ENCODE measurements around the gene ZNF500. TPM values are rescaled to one million over a fixed set of nuclear protein-coding genes. Genes with fewer than 3 reads are reported as not detected.

The ZNF500 gene
- total RNA-seq, 2 experiments from 2014 or later, result 10.9 to 12.8 TPM

DNA sequence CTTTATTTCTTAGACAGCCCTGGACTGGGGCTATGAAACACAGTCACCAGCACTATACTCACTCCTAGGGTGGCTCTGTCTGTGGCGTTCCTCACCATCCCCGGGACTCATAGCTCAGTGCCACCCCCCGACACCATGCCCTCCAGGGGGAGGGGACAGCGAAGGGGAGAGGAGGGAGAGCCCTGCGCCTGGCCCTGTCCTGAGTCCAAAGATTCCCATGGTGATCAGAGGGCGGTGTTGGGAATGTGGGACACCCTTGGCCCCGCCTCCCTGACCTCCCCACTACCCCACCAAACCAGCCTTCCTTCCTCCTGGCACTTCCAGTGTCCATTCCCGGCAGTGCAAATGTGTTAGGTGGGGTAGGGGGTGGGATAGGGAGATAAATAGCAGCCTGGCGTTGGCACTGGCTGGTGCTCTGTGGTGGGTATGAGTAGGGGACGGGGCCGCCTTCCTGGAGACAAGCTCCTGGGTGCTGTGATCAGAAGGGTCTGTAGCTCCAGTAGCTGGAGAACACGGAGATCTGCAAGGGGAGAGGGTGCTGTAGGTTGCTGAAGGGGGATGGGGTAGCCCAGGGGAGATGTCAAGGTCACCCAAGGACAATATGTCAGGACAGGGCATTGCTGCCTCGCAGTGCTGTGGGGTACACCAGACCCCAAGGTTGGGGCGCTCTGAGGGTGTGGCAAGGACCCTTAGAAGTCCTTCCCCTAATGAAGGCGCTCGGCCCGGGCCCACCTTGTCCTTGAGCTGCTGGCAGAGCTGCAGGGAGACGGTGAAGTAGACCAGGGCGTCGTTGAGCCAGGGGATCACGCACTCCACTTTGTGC, 30.2 kb upstream of the ZNF500 start:
- Mint-ChIP-seq H3K9me3 (no peaks in the 10 kb centered on the region), H3K36me3 (ENCODE audit: low read depth) (no peaks in the 10 kb centered on the region), H3K27ac (no peak overlapping the region), H3K4me3 (no peak overlapping the region), H3K27me3 (no peaks in the 10 kb centered on the region), H3K4me1 (ENCODE audit: low read depth) (peaks cover 6% of the 10 kb centered on the region)
- ATAC-seq, result no peak
- ChIA-PET POLR2A (no interaction called here), CTCF (no interaction called here)
- TF ChIP-seq, protein P1, sequence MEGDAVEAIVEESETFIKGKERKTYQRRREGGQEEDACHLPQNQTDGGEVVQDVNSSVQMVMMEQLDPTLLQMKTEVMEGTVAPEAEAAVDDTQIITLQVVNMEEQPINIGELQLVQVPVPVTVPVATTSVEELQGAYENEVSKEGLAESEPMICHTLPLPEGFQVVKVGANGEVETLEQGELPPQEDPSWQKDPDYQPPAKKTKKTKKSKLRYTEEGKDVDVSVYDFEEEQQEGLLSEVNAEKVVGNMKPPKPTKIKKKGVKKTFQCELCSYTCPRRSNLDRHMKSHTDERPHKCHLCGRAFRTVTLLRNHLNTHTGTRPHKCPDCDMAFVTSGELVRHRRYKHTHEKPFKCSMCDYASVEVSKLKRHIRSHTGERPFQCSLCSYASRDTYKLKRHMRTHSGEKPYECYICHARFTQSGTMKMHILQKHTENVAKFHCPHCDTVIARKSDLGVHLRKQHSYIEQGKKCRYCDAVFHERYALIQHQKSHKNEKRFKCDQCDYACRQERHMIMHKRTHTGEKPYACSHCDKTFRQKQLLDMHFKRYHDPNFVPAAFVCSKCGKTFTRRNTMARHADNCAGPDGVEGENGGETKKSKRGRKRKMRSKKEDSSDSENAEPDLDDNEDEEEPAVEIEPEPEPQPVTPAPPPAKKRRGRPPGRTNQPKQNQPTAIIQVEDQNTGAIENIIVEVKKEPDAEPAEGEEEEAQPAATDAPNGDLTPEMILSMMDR (IDR thresholded peaks at IDR 0.05), result no peak
- DNase-seq, result no peak
- intact Hi-C loops (cut with micrococcal nuclease), result no loop called here

DNA sequence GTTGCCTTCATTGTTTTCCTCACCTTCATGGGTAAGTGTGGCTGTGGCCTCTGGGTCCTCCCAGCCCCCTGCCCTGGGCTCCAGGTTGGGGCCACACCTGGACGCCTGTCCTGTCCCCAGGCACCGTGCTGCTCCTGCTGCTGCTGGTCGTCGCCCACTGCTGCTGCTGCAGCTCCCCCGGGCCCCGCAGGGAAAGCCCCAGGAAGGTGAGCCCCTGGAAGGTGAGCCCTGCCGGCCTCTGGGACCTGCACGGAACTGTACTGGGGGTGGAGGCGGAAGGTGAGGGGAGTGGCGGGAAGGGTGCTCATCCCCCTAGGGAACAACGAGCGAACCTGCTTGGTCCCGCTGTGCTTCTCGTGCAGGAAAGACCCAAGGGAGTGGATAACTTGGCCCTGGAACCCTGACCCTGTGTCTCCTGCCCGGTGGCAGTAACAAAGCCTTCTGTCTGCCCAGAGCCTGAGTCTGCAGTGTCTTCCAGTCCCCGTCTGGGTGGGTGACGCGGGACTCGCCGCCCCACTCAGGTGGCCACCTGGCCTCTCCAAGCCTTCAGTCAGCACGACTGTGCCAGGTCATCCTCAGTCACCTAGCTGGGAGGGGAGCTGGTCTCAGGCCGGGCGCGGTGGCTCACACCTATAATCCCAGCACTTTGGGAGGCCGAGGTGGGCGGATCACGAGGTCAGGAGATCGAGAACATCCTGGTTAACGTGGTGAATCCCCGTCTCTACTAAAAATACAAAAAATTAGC, 29.0 kb upstream of the ZNF500 start:
- no peak for ATAC-seq
- H3K36me3 Mint-ChIP-seq (ENCODE audit: low read depth), result no peaks in the 10 kb centered on the region

DNA sequence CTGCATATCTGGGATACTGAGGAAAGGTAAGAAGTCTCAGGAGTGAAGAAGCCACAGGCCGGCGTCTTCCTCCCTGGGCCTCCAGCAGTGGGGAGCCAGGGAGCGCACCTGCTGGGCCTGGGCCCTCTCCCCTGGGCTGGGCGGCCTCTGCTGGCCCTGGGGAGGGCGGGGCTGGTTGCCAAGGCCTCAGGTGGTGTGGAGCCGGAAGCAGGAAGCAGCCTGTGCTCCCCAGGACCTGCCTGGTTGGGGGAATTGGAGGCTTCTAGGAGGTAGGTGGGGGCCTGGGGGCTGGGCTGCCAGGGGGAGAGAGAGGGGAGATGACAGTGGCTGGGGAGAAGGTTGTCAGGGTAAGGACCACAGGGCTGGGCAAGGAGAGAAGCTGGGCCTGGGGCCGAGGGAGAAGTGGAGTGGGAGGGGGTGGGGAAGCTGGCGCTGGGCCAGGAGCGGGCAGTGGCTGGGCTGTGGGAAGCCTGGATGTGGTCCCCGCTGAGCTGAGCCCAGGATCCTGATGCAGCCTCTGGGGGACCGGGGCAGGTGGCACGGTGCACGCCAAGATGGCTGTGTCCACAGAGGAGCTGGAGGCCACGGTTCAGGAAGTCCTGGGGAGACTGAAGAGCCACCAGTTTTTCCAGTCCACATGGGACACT, 28.3 kb upstream of the ZNF500 start, which contains the start of gene SMIM22:
TSS of gene SMIM22 (plus strand) at position 189 of the 647 bp plus-strand sequence. CDS start at position 555, 366 bp downstream.
- ChIA-PET POLR2A (interaction anchor here (0.9 kb wide), 1 partner anchor 27 kb away, joined by 3 read pairs; no protein-coding TSS in a partner anchor), CTCF (no interaction called here)
- ATAC-seq, result no peak
- TF ChIP-seq, protein P1 (IDR thresholded peaks at IDR 0.05), result no peak
- Mint-ChIP-seq H3K9me3 (no peaks in the 10 kb centered on the region), H3K4me1 (ENCODE audit: low read depth) (no peaks in the 10 kb centered on the region), H3K27me3 (no peaks in the 10 kb centered on the region), H3K36me3 (ENCODE audit: low read depth) (no peaks in the 10 kb centered on the region), H3K4me3 (no peak within 1 kb of the TSS), H3K27ac (no peak within 1 kb of the TSS)
- no peak for DNase-seq
- intact Hi-C loops (cut with micrococcal nuclease), result no loop called here

More for the DNA sequence above, 29.0 kb upstream of the ZNF500 start:
- Mint-ChIP-seq H3K4me1 (ENCODE audit: low read depth) (peaks cover 2% of the 10 kb centered on the region), H3K27ac (no peak overlapping the region), H3K27me3 (no peaks in the 10 kb centered on the region), H3K9me3 (no peaks in the 10 kb centered on the region), H3K4me3 (no peak overlapping the region)
- DNase-seq, result no peak
- ChIA-PET CTCF (no interaction called here), POLR2A (interaction anchor here (0.9 kb wide), 1 partner anchor 28 kb away, joined by 3 read pairs; no protein-coding TSS in a partner anchor)
- intact Hi-C loops (cut with micrococcal nuclease), result no loop called here
- TF ChIP-seq, protein P1 (IDR thresholded peaks at IDR 0.05), result no peak

DNA sequence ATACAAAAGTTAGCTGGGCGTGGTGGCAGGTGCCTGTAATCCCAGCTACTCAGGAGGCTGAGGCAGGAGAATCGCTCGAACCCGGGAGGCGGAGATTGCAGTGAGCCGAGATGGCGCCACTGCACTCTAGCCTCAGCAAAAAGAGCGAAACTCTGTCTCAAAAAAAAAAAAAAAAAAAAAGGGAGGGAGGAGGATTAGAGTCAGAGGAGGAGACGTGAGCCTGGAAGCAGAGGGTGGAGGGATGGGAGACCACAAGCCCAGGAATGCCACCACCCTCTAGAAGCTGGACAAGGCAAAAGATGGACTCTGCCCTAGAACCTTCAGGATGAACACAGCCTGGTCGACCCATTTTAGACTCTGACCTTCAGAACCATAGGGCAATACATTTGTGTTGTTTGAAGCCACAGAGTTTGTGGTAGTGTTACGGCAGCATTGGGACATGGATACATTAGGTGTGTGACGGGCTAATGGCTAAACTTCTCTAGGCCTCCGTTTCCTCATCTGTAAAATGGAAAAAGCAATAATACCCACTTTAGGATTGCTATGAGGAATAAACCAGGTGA, 26.1 kb upstream of the ZNF500 start:
- ChIA-PET CTCF (no interaction called here), POLR2A (no interaction called here)
- no peak overlapping the region for H3K27ac Mint-ChIP-seq
- no peaks in the 10 kb centered on the region for H3K9me3 Mint-ChIP-seq
- intact Hi-C loops (cut with micrococcal nuclease), result no loop called here
- H3K4me3 Mint-ChIP-seq, result no peak overlapping the region
- ATAC-seq (no peak), DNase-seq (no peak)
- TF ChIP-seq, protein P1 (IDR thresholded peaks at IDR 0.05), result no peak
- H3K4me1 Mint-ChIP-seq (ENCODE audit: low read depth), result no peaks in the 10 kb centered on the region
- no peaks in the 10 kb centered on the region for H3K27me3 Mint-ChIP-seq
- H3K36me3 Mint-ChIP-seq (ENCODE audit: low read depth), result no peaks in the 10 kb centered on the region

Data from activated CD8-positive, alpha-beta T cell treated with anti-CD3 and anti-CD28 coated beads for 36 hours (primary cell).